GM19025 (cell line): Measurements from ENCODE around the gene EFCAB8.
"Not testable (repeated sequence)": the region's sequence is repeated elsewhere in the genome, so short reads cannot be mapped to it uniquely, and the experiment has no call there.

Experiments
- ATAC-seq: cut with Tn5 transposase; IDR thresholded peaks from one replicate; pipeline ENCODE4 v1.9.1; 2021; ENCODE audit warnings: mild to moderate bottlenecking, low read depth, moderate library complexity; ENCODE audit not compliant: unreplicated experiment

Gene EFCAB8

DNA sequence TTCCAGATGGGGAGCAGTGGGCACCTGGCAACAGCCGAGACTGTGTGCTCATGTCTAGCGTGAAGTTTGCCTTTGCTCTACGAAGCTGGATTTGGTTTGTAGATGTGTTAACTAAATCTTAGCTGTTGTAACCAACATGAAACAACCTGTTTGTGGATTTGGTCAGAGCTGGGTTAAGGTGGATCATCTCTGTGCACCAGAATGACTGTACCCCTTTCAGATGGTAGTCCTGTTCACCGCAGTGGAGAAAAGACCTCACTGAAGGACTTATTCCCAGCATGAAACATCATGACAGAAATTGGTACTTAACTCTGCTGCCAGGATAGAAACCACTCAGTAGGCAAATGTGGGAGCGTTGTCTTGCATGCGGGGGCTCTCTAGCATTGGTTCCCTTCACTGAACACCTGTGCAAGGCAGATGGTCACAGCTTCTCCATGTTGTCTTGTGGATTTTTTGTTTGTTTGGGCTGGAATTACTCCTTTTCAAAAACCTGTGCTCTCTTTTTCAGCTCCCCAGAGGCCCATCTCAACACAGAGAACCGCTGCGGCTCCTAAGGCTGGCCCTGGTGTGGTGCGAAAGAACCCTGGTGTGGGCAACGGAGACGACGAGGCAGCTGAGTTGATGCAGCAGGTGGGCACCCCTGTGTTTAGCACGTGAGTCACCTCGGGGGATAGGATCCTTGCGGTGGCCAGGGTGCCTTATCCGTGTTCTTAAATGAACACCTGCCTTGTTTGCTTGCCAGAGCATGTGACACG lies 19.3 kb upstream of the EFCAB8 start:
- no peak for ATAC-seq

DNA sequence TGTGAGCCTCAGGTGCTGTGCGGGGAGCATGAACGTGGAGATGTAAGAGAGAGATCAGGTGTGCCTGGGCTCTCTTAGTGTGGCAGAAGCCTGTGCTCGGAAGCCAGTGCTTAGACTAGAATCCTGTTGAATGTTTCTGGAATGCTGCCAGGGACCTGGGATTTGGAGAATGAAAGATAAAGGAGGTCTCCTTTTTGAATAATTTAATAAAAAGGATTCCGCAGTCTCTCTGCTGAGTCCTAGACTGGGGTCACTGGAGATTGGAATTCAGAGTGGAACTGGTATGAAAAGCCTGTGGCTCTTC lies 18.8 kb upstream of the EFCAB8 start:
- no peak for ATAC-seq

DNA sequence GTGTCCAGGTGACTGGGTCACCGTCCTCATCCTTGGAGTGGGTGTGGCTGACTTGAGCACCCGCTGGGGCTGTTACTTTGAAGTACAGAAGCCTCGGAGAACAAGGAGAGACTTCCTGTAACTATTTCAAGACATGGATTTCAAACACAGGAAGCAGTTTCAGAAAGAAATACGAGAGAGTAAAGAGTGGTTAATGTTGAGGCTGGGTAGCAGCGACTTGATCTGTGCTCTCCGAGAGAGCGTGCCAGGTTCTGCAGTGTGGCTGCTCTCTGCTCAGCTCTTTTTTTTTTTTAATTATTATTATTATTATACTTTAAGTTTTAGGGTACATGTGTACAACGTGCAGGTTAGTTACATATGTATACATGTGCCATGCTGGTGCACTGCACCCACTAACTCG lies 17.5 kb upstream of the EFCAB8 start:
- ATAC-seq, result no peak

DNA sequence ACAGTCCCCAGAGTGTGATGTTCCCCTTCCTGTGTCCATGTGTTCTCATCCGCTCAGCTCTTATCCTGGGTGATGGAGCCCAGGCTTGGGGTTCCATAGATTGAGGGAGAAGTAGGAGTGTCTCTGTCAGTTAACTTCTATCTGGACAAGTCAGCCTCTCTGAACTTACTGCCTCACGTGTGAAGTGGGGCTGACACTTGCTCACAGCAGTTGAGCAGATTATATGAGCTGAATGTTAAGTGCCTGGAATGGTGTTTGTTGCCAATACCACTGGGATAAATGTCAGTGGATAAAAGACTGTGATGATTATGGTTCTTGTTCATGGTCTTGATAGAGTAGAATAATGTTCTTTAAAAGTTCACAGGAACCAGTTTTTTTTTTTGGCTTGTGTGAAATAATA lies 17.1 kb upstream of the EFCAB8 start:
- no peak for ATAC-seq

DNA sequence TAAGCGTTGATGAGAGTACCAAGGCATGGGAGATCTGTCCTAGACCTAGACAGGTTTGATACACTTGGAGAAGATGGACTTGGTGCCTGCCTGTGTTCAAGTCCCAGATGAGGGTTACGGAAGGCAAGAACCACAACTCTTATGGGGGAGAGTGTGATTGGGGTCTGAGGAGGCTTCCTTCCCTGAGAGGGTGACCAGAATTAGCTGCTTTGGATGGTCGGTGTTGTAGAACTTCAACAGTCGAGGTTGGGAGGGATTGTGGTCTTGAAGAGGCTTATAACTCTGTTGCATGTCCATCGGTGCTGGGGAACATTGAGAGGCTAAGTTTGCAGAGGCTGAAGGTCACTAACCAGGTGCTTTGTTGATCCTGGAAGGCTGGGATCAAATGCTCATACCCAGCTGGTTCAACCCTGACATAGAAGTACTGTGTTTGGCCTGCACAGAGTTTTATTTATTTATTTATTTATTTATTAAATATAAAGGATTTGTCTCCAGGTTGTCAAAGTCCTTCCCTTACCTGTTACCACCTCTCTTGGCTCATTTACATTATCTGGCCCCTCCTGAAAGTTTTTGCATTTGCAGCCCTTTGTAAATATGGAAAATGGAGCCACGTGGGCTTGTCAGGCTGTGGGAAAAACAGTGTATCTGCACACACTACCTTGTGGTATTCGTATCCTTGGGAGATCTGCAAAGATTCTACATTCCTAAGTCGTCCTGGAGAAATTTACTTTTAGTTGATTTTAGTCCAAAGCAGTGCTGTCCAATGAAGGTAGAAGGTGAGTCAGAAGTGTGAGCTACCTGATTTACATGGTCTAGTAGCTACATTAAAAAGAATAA lies 15.8 kb upstream of the EFCAB8 start:
- ATAC-seq, result no peak

DNA sequence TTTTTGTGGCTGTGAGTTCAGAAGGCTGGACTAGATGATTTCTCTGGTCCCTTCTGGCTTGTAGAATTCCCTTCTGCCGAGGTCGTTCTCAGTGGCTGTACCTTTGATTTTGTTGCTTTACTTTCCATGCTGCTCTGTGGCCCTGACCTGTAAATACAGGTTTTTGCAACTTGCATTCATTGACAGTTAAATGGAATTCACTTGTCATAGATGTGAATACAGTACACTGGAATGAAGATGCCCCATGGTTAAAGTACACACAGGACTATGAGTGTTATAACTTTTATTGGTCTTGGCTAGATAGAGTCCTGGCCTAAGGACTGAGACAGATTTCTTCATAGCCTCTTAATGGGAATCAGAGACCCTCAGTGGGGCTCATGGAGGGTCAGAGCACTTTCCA lies 12.9 kb upstream of the EFCAB8 start:
- no peak for ATAC-seq

DNA sequence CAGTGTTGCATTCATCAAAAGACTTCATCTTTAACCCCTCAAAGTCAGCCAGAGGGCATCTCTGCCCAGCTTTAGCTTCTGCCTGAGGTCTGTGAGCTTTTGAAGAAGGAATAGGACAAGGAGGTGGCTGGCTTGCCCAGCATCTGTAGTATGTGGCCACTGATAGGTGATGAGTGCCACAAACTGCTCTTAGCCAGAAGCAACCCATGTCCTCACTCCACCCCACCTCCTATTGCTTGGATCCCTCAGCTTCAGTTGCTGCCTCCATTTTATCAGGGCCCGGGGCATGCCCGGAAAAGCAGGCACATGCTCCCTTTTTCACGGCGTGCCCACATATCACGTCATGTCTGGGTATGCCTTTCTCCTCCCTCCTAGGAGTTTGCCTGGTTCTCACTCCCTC lies 11.9 kb upstream of the EFCAB8 start:
- no peak for ATAC-seq

DNA sequence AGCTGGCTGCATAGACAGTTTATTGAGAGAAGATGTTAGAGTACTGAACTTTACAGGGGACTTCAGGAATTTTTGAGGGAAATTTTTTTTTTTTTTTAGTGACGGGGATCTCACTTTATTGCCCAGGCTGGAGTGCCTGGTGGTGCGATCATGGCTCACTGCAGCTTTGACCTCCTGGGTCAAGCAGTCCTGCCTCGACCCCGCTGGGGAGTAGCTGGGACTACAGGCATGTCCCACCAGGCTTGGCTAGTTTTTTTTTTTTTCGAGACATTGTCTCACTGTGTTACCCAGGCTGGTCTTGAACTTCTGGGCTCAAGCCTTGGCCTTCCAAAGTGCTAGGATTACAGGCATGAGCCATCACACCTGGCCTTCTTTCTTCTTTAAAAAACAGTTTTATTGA lies 10.8 kb upstream of the EFCAB8 start:
- no peak for ATAC-seq

DNA sequence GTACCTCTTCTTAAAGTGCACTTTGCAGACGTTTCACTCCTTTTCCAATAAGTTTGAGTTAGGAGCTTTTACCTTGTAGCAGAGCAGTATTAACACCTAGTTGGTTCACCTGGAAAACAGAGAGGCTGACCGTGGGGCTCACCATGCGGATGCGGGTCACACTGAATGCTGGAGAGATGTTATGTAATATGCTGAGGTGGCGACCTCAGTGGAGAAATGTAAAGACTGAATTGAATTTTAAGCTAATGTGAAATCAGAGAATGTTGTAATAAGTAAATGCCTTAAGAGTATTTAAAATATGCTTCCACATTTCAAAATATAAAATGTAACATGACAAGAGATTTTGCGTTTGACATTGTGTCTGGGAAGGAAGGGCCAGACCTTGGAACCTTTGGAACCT lies 9.9 kb upstream of the EFCAB8 start:
- ATAC-seq, result no peak

DNA sequence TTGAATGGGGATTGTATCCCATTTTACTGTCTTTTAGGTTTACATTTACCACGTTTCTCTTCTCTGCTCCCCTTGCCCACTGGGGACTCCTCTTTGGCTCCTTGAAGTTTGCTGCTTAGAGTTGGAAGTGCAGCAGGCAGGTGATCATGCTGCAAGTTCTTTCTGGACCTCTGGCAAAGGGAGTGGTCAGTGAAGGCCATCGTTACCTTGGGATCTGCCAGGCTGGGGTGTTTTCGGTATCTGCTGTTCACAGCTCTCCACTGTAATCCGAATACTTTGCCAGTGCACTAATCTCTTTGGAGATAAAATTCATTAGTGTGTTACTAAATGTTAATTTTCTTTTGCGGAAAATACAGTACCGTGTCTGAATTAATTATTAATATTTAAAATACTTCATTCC lies 9.1 kb upstream of the EFCAB8 start:
- no peak for ATAC-seq

DNA sequence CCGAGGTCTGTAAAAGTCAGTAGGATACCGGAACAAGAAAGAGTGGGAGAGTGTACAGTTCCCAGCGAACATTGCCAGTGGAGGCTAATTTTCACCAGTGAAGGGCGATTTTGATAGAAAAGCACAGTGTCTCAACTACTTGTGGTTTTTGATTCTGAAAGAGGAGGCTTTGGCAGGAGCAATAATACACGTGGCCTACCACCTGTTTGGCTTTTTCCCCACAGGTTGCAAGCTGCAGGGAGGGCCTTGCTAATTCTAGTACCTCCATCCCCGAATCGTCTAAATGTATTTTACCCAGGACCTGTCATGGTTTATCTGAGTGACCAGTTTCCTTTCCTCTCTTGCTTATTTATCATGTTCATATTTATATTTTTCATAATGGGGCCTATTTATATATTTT lies 3.3 kb upstream of the EFCAB8 start:
- no peak for ATAC-seq

DNA sequence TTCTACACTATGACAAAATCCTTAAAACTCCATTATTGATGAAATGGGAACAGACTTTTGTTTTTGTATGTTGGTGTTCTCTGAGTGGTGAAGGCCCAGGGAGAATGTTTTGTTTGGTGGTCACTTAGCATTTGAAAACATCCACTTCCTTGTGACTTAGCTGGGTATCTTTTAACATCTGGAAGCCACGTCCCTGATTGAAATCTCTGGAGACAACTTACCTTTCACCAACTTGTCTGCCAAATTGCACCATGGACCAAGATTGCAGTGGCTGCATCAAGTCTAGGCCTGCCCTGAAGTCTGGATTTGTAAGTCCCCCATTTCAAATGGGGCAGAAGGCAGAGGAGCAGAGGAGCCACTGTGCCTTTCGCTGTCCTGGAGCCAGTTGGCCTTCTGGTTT lies 534 bp upstream of the EFCAB8 start:
- ATAC-seq, result no peak

DNA sequence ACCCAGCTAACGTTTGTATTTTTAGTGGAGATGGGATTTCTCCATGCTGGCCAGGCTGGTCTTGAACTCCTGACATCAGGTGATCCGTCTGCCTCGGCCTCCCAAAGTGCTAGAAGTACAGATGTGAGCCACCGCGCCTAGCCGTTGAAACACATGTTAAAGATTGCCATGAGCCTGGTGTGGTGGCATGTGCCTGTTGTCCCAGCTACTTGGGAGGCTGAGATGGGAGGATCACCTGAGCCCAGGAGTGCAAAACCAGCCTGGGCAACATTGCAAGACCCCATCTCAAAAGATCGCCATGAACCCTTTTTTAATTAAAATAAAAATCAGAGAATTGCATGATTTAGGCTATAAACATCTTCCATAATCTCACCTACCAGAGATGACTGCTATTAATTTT lies 2.7 kb downstream of the EFCAB8 start:
- ATAC-seq, result no peak

DNA sequence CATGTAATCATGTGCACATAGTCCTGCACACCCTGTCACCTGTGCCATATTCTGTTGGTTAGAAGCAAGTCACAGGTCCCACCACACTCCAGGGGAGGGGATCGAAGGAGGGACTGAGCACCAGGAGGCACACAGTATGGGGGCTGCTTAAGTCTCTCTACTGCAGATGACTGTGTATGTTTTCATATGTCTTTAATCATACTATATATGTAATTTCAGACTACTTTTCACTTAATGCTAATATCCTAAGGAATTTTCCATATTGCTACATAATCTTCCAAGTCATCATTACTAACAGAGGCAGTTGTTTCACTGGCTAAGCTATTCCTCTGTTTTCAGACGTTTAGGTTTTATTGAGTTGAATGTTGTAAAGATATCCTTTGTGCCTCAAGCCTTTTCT lies 10.8 kb downstream of the EFCAB8 start:
- ATAC-seq, result no peak

DNA sequence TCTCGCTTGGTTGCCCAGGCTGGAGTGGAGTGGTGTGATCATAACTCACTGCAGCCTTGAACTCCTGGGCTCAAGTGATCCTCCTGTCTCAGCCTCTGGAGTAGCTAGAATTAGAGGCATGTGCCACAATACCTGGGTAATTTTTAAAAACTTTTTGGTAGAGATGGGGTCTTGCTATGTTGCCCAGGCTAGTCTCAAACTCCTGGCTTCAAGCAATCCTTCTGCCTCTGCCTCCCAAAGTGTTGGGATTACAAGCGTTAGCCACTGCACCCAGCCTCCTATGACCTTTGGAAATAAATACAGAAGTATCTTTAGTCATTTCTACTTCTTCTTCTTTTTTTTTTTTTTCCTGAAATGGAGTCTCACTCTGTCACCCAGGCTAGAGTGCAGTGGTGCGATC lies 11.8 kb downstream of the EFCAB8 start:
- not testable (repeated sequence) for ATAC-seq

DNA sequence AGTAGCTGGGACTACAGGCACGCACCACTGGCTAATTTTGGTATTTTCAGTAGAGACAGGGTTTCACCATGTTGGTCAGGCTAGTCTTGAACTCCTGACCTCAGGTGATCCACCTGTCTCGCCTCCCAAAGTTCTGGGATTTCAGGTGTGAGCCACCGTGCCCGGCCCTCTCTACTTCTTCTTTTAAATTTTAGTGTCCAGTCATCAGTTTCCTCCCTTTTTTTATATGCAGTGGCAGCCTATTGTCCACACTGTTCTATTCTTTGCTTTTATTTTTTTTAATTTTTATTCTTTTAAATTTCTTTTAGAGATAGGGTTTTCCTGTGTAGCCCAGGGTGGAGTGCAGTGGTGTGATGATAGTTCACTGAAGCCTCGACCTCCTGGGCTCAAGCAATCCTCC lies 12.3 kb downstream of the EFCAB8 start:
- ATAC-seq, result no peak

DNA sequence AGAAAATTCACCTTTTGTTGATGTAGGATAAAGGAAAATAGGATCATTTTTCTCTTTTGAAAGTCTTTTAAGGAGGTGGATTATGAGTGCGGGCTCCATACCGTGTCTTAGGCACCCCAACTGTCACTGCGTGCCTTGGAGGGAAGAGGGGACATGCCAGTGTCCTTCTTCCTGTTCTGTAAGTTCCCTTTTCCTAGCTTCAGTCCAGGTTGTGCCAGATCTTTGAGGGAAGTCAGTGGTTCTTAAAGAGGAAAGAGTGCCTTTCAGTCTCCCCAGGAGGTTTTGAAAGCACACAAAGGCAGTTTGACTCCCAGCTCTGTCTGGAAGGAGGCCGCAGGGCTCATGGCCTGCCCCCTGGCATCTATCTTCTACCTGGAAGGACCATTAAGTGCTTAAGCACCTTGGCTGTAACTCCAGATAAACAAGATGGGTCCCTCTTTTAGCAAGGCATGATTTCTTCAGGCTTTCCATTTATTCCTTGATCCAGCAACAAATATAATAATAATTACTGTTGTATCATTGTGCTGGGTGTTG lies 13.0 kb downstream of the EFCAB8 start:
- ATAC-seq, result no peak

DNA sequence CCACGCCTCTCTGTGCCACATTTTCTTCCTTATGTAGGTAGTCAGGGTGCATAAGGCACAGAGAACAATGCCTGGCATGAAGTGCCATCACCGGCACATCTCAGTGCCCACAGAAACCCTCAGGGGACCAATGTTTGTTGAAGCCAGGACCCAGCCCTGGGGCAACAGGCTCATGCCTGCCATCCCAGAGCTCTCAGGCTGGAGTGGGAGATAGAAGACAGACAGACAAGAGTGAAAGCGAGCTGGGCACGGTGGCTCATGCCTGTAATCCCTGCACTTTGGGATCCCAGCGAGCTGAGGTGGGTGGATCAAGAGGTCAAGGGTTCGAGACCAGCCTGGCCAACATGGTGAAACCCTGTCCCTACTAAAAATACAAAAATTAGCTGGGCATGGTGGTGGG lies 13.5 kb downstream of the EFCAB8 start:
- ATAC-seq, result no peak

DNA sequence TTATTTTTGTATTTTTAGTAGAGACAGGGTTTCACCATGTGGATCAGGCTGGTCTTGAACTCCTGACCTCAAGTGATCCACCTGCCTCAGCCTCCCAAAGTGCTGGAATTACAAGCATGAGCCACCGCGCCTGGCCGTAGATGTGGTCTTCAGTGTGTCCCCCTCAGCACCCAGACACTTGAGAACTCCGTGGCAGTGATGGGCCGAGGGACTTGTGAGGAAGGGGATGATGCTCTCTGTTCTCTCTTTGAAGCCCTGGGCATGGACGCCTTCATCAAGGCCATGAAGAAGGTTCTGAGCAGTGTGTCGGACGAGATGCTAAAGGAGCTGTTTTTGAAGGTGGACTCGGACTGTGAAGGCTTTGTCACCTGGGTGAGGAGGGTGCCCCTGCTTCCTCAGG lies 16.9 kb downstream of the EFCAB8 start:
- ATAC-seq, result no peak

DNA sequence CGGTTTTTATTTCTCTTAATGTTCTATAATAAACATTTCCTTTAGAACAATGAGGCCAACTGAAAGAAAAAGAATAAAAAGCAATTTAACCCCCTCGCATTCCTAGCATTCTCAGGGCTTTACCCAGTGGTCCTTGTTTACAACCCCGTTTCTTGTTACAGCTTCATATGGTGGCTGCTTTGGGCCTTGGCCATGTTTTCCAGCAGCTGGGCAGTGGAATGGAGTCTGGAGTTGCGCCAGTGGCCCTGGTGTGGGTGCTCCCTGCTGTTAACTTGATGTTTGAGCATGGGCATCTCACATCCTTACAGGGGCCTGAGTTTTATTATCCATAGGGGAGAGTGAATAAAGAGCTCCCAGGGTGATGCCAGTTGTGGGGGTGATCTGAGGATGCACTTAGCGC lies 18.8 kb downstream of the EFCAB8 start:
- no peak for ATAC-seq

DNA sequence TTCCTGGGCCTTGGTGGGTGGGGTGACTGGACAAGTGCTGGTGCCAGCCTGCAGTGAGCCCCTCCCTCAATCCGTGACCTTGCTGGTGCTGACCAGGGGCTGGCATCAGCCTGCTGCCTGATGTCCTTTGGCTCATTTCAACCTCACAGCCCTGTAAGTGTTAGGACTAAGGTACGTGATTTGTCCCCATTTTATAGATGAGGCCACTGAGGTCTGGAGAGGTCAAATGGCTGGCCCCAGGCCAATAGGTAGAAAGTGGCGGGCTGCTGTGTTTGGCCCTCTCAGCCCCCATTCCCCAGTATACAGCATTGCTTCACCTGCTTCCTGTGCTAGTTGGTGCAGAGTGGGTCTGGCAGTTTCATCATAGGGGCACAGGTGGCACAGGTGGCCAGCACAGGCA lies 20.1 kb downstream of the EFCAB8 start:
- ATAC-seq, result no peak

DNA sequence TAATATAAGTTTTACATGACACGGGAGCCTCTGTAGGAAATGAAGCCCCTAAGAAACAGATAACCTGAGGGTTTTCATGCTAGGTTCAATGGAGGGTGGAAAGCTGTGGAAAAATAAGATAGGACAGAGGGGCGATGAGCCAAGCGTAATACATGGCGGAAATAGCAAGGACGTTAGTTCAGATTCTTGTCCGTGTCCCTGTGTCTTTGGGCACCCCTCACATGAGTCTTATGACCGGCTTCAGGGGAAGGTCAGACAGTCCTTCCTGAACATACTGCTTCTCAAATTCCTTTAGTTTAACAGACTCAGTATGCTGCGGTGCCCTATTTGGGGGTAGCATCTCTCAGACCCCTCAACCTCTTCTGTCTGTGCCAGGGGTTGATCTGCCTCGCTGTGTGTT lies 20.8 kb downstream of the EFCAB8 start:
- no peak for ATAC-seq
